ENCODE measurements around the gene CYSLTR2.

The CYSLTR2 gene

DNA sequence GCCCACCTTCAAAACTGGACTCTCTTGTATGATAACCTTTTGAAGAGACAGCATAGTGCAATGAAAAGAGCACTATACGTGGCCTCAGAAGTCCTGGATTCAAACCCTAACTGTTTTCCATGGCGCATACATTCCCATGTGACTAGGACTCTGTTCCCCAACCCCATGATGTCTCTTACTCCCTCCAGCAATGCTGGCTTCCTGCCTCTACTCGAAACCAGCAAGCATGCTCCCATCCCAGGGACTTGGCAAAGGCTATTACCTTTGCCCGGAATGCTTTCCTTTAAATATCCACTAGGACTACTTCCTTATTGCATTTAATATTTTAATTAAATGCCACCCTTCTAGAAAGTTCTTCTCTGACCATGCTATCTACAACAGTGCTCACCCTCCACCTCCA is 75.1 kb downstream of the CYSLTR2 start:
- TF ChIP-seq, protein P1, sequence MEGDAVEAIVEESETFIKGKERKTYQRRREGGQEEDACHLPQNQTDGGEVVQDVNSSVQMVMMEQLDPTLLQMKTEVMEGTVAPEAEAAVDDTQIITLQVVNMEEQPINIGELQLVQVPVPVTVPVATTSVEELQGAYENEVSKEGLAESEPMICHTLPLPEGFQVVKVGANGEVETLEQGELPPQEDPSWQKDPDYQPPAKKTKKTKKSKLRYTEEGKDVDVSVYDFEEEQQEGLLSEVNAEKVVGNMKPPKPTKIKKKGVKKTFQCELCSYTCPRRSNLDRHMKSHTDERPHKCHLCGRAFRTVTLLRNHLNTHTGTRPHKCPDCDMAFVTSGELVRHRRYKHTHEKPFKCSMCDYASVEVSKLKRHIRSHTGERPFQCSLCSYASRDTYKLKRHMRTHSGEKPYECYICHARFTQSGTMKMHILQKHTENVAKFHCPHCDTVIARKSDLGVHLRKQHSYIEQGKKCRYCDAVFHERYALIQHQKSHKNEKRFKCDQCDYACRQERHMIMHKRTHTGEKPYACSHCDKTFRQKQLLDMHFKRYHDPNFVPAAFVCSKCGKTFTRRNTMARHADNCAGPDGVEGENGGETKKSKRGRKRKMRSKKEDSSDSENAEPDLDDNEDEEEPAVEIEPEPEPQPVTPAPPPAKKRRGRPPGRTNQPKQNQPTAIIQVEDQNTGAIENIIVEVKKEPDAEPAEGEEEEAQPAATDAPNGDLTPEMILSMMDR (IDR thresholded peaks at IDR 0.05): no peak
- H3K4me2 ChIP-seq (ENCODE audit: low read length): no peak overlapping the region

DNA sequence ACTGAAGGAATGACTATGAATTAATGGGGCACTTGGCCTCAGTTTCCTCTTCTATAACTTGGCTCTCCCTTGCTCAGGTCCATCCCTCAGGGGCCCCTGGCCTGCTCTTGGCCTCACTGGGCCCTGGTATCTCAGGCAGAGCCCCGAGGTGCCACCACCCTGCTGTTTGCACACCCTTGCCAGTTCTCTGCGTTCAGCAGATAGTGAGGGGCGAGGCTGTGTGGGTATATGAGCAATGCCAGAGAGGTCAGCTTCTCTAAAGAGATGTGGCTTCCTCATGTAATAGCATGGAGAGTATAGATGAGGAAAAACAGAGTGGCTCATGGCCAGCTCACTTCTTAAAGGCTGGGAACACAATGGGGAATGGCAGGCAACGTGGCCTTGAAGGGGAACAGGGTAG is 76.1 kb downstream of the CYSLTR2 start:
- Histone ChIP-seq H3K4me1 (no peaks in the 10 kb centered on the region), H2AFZ (no peak overlapping the region), H3K79me2 (no peaks in the 10 kb centered on the region), H3K27me3 (ENCODE audit: control insufficient read depth, insufficient read depth, low read length) (no peaks in the 10 kb centered on the region), H3K9me3 (ENCODE audit: control insufficient read depth, low read length) (no peaks in the 10 kb centered on the region), H3K27ac (no peak overlapping the region), H3K36me3 (ENCODE audit: control insufficient read depth, insufficient read depth, low read length) (no peaks in the 10 kb centered on the region), H3K9ac (no peak overlapping the region), H3K4me3 (ENCODE audit: low read depth, low read length) (no peak overlapping the region), H3K4me2 (ENCODE audit: low read length) (no peak overlapping the region)
- TF ChIP-seq, protein P1 (IDR thresholded peaks at IDR 0.05): no peak

More for the DNA sequence above, 75.1 kb downstream of the CYSLTR2 start:
- H3K27ac ChIP-seq: no peak overlapping the region
- H3K9me3 ChIP-seq (ENCODE audit: control insufficient read depth, low read length): no peaks in the 10 kb centered on the region
- H3K36me3 ChIP-seq (ENCODE audit: control insufficient read depth, insufficient read depth, low read length): no peaks in the 10 kb centered on the region
- no peaks in the 10 kb centered on the region for H3K4me1 ChIP-seq
- H3K4me3 ChIP-seq (ENCODE audit: low read depth, low read length): no peak overlapping the region
- H2AFZ ChIP-seq: no peak overlapping the region
- no peak overlapping the region for H3K9ac ChIP-seq
- H3K79me2 ChIP-seq: no peaks in the 10 kb centered on the region
- no peaks in the 10 kb centered on the region for H3K27me3 ChIP-seq (ENCODE audit: control insufficient read depth, insufficient read depth, low read length)

DNA sequence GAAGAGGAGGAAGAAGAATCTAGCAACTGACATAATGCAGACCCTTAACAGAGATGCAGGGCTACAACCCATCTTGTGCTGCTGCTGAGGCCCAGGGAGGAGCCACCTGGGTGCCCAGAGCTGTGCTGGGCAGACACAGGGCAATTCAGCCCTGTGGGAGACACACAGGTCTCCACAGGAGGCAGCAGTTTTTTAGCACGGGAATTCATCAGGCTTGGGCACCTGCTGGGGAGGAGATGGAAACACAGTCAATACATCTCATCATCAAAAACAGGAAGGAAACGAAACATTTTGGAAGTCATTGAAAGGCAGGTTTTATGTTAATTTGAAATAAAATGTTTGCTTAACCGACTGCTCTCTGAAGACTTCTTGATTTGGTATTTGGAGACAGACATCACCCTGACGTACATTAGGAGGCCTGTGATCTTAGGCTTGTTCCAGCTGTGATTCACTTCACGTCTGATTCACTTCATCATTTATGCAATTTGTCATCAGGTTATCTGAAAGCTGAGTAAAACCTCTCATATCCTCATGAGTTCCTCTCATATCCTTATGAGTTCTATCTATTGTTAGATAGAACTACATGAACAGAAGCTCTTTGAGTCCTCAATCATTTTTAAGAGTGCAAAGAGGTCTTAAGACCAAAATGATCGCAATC is 77.4 kb downstream of the CYSLTR2 start:
- Histone ChIP-seq H3K4me1 (no peaks in the 10 kb centered on the region), H3K4me2 (ENCODE audit: low read length) (no peak overlapping the region), H2AFZ (no peak overlapping the region), H3K9ac (no peak overlapping the region), H3K27ac (no peak overlapping the region), H3K36me3 (ENCODE audit: control insufficient read depth, insufficient read depth, low read length) (no peaks in the 10 kb centered on the region), H3K4me3 (ENCODE audit: low read depth, low read length) (no peak overlapping the region), H3K9me3 (ENCODE audit: control insufficient read depth, low read length) (no peaks in the 10 kb centered on the region), H3K79me2 (no peaks in the 10 kb centered on the region), H3K27me3 (ENCODE audit: control insufficient read depth, insufficient read depth, low read length) (no peaks in the 10 kb centered on the region)
- TF ChIP-seq, protein P1 (IDR thresholded peaks at IDR 0.05): no peak

DNA sequence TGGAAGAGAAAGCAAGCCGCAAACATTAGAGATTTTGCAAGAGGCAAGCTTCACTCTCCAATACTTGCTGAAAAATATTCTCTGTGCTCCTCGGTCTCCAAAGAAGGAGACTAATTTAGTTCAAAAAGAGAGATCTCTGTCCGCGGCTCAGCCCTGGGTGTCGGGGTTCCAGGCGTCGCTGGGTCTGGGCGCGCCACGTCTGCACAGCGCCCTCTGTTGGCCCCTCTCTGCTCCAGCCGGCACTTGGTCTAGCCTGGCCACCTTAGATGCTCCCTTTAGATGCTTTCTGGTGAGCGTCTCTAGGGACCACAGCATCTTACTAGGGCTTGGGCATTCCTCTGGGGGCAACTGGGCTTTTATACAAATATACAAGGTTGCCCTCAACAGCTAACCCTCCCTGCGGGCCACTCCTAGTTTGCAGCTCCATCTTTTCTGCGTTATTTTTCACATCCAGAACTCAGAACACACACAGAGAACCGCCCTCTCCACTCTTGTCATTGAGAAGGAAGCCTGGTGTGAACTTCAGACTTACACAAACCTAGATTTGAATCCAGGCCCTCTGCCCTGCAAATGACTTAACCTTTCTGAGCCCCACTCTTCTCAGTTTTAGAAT is 78.3 kb downstream of the CYSLTR2 start:
- H3K36me3 ChIP-seq (ENCODE audit: control insufficient read depth, insufficient read depth, low read length): no peaks in the 10 kb centered on the region
- no peaks in the 10 kb centered on the region for H3K4me1 ChIP-seq
- H3K4me2 ChIP-seq (ENCODE audit: low read length): no peak overlapping the region
- no peak overlapping the region for H3K27ac ChIP-seq
- H3K27me3 ChIP-seq (ENCODE audit: control insufficient read depth, insufficient read depth, low read length): no peaks in the 10 kb centered on the region
- H2AFZ ChIP-seq: no peak overlapping the region
- TF ChIP-seq, protein P1 (IDR thresholded peaks at IDR 0.05): no peak
- no peaks in the 10 kb centered on the region for H3K79me2 ChIP-seq
- H3K9me3 ChIP-seq (ENCODE audit: control insufficient read depth, low read length): no peaks in the 10 kb centered on the region
- H3K9ac ChIP-seq: no peak overlapping the region
- no peak overlapping the region for H3K4me3 ChIP-seq (ENCODE audit: low read depth, low read length)
